A673 (cell line): ENCODE data around the gene DDX51. TPM values are rescaled to one million over a fixed set of nuclear protein-coding genes. Genes with fewer than 3 reads are reported as not detected.

ENCODE experiments used
- BruUV-seq: library from RNA; stranded (reverse); fragments of 400-500 nt; replicated peaks from 2 replicates; lab custom pipeline; 2021; lab: Mats Ljungman, UMichigan
- CTCF ChIA-PET: fragments of 300-600 bp; sonication (Branson Sonifier 250); formaldehyde crosslinking; loops from one replicate; lab custom pipeline; 2022; ENCODE audit warnings: antibody characterized with exemption; lab: Charles Lee
- POLR2A ChIA-PET: fragments of 300-600 bp; sonication (Branson Sonifier 250); formaldehyde crosslinking; loops from one replicate; lab custom pipeline; 2022; ENCODE audit warnings: antibody characterized with exemption; ENCODE audit not compliant: low non-redundant PET; lab: Charles Lee
- DNase-seq: peaks from one replicate; pipeline ENCODE4 v3.0.0-alpha.2; 2015; ENCODE audit warnings: low spot score
- H3K27ac ChIP-seq: fragments of 200-600 bp; sonication (generic); 2 replicates; pipeline ENCODE4 v1.5.1; 2016; ENCODE audit warnings: mixed run types, low read depth, mild to moderate bottlenecking, mixed read lengths, antibody characterized with exemption, low read length; ENCODE audit not compliant: poor library complexity, severe bottlenecking
- H3K27me3 ChIP-seq: fragments of 200-600 bp; sonication (generic); replicated peaks from 2 replicates; pipeline ENCODE4 v1.6.1; 2017; ENCODE audit warnings: mixed run types, low read depth, mild to moderate bottlenecking, mixed read lengths, antibody characterized with exemption, low read length; ENCODE audit not compliant: insufficient read depth, poor library complexity
- H3K36me3 ChIP-seq: fragments of 200-600 bp; sonication (generic); 2 replicates; pipeline ENCODE4 v1.6.1; 2016; ENCODE audit warnings: mixed run types, mild to moderate bottlenecking, mixed read lengths, antibody characterized with exemption, low read length; ENCODE audit not compliant: insufficient read depth, poor library complexity, severe bottlenecking
- H3K4me1 ChIP-seq: fragments of 200-600 bp; sonication (generic); 2 replicates; pipeline ENCODE4 v1.6.1; 2017; ENCODE audit warnings: mixed run types, mild to moderate bottlenecking, mixed read lengths, antibody characterized with exemption, low read length; ENCODE audit not compliant: insufficient read depth, poor library complexity, severe bottlenecking
- H3K4me3 ChIP-seq: fragments of 200-600 bp; sonication (generic); 2 replicates; pipeline ENCODE4 v1.5.1; 2016; ENCODE audit warnings: low read depth, mixed run types, mild to moderate bottlenecking, mixed read lengths, low read length; ENCODE audit not compliant: poor library complexity, severe bottlenecking
- H3K9me3 ChIP-seq: fragments of 200-600 bp; sonication (generic); 2 replicates; pipeline ENCODE4 v1.6.1; 2016; ENCODE audit warnings: mixed run types, low read depth, mild to moderate bottlenecking, mixed read lengths, antibody characterized with exemption, low read length; ENCODE audit not compliant: poor library complexity, severe bottlenecking
- EZH2 ChIP-seq: fragments of 200-600 bp; sonication (generic); IDR thresholded peaks from 2 replicates; pipeline ENCODE4 v1.6.1; 2017; ENCODE audit warnings: borderline replicate concordance, low read depth, mild to moderate bottlenecking, mixed read lengths, antibody characterized with exemption, low read length; ENCODE audit not compliant: poor library complexity, severe bottlenecking
- intact Hi-C: fragments of 100-400 bp; cut with micrococcal nuclease; formaldehyde crosslinking; loops from one replicate; pipeline ENCODE4 v1.10.0; 2022; ENCODE audit not compliant: unreplicated experiment
- total RNA-seq: library from RNA; stranded (reverse); gene quantifications from 2 replicates; pipeline ENCODE4 v1.2.3, GENCODE V29; 2021
- TF ChIP-seq, protein P1 (sequence below): fragments of 300-800, 200-600 bp; sonication (generic); conservative IDR thresholded peaks from 2 replicates; pipeline ENCODE4 v1.5.1; 2017; ENCODE audit warnings: low read depth, mild to moderate bottlenecking, antibody characterized with exemption, low read length, moderate library complexity, mixed read lengths

DDX51 gene
- total RNA-seq, 1 experiment from 2014 or later, result 38.9 TPM

GRCh38 chr12:132131229-132131628 lies 12.9 kb downstream of the DDX51 start:
- intact Hi-C loops, result loop anchor here (5.0 kb wide), 1 partner anchor 34 kb away; no protein-coding TSS in a partner anchor

GRCh38 chr12:132130690-132131089 lies 13.4 kb downstream of the DDX51 start:
- H3K4me1 ChIP-seq, result no peaks in the 10 kb centered on the region
- intact Hi-C loops, result loop anchor here (5.0 kb wide), 1 partner anchor 33 kb away; no protein-coding TSS in a partner anchor
- no TSS peak for BruUV-seq
- peaks cover 6% of the 10 kb centered on the region for H3K36me3 ChIP-seq
- no peak for DNase-seq
- POLR2A ChIA-PET, result interaction anchor here (0.5 kb wide), 1 partner anchor 80 kb away, joined by 5 read pairs; no protein-coding TSS in a partner anchor
- TF ChIP-seq, protein P1, sequence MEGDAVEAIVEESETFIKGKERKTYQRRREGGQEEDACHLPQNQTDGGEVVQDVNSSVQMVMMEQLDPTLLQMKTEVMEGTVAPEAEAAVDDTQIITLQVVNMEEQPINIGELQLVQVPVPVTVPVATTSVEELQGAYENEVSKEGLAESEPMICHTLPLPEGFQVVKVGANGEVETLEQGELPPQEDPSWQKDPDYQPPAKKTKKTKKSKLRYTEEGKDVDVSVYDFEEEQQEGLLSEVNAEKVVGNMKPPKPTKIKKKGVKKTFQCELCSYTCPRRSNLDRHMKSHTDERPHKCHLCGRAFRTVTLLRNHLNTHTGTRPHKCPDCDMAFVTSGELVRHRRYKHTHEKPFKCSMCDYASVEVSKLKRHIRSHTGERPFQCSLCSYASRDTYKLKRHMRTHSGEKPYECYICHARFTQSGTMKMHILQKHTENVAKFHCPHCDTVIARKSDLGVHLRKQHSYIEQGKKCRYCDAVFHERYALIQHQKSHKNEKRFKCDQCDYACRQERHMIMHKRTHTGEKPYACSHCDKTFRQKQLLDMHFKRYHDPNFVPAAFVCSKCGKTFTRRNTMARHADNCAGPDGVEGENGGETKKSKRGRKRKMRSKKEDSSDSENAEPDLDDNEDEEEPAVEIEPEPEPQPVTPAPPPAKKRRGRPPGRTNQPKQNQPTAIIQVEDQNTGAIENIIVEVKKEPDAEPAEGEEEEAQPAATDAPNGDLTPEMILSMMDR, result no peak
- no peak for TF ChIP-seq EZH2
- CTCF ChIA-PET, result no interaction called here
- no peak overlapping the region for H3K4me3 ChIP-seq
- H3K27me3 ChIP-seq, result no peaks in the 10 kb centered on the region
- no peaks in the 10 kb centered on the region for H3K9me3 ChIP-seq
- no peak overlapping the region for H3K27ac ChIP-seq

More at GRCh38 chr12:132131229-132131628, 12.9 kb downstream of the DDX51 start:
- no peak for DNase-seq
- no peak overlapping the region for H3K4me3 ChIP-seq
- POLR2A ChIA-PET, result interaction anchor here (0.5 kb wide), 1 partner anchor 79 kb away, joined by 5 read pairs; no protein-coding TSS in a partner anchor
- no peak for TF ChIP-seq EZH2
- TF ChIP-seq, protein P1, result no peak
- CTCF ChIA-PET, result no interaction called here
- H3K36me3 ChIP-seq, result peaks cover 6% of the 10 kb centered on the region
- no peaks in the 10 kb centered on the region for H3K9me3 ChIP-seq
- H3K27ac ChIP-seq, result no peak overlapping the region
- no peaks in the 10 kb centered on the region for H3K4me1 ChIP-seq
- H3K27me3 ChIP-seq, result no peaks in the 10 kb centered on the region
- no TSS peak for BruUV-seq

DNA sequence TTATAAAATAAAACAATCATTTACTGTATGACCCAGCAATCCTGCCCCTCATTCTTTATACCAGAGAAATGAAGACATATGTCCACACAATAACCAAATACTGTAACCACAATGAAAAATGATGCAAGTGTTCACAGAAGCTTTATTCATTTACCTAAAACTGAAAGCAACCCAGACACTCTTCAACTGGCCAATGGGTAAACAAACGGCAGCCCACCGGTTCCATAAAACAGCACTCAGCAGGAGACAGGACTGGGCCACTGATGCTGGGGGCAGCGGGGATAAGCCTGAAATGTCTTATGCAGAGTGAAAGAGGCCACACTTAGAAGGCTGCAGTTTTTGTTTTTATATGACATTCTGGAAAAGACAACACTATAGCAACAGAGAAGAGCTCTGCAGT lies 15.1 kb downstream of the DDX51 start:
- no peak overlapping the region for H3K4me3 ChIP-seq
- POLR2A ChIA-PET, result no interaction called here
- BruUV-seq, result no TSS peak
- H3K36me3 ChIP-seq, result peaks cover 6% of the 10 kb centered on the region
- intact Hi-C loops, result no loop called here
- no peaks in the 10 kb centered on the region for H3K27me3 ChIP-seq
- no peak overlapping the region for H3K27ac ChIP-seq
- no peak for TF ChIP-seq EZH2
- TF ChIP-seq, protein P1, result no peak
- no peaks in the 10 kb centered on the region for H3K9me3 ChIP-seq
- DNase-seq, result no peak
- CTCF ChIA-PET, result no interaction called here
- H3K4me1 ChIP-seq, result no peaks in the 10 kb centered on the region
